AG10803 (cell line): ENCODE data around the gene WDFY4.

Source experiments
- DNase-seq: peaks from one replicate; pipeline ENCODE4 v3.0.0; 2010; ENCODE audit warnings: low read depth
- H3K4me3 ChIP-seq: 2 replicates; pipeline ENCODE4 v1.5.1; 2011; ENCODE audit warnings: mild to moderate bottlenecking, low read length, control low read depth
- CTCF ChIP-seq: conservative IDR thresholded peaks from 2 replicates; pipeline ENCODE4 v1.5.1; 2011; ENCODE audit warnings: mild to moderate bottlenecking, low read length, control low read depth, inconsistent platforms

The WDFY4 gene

GRCh38 chr10:48946332-48946731 is 261.7 kb downstream of the WDFY4 start:
- no peak for DNase-seq
- H3K4me3 ChIP-seq, result no peak overlapping the region
- TF ChIP-seq CTCF, result no peak

GRCh38 chr10:48946891-48947500 is 262.3 kb downstream of the WDFY4 start:
- no peak for DNase-seq
- no peak for TF ChIP-seq CTCF
- no peak overlapping the region for H3K4me3 ChIP-seq

- no peak for DNase-seq
- no peak overlapping the region for H3K4me3 ChIP-seq
- no peak for TF ChIP-seq CTCF
These were observed 263.2 kb downstream of the WDFY4 start for GRCh38 chr10:48947690-48948469.

GRCh38 chr10:48948470-48949037 is 263.9 kb downstream of the WDFY4 start:
- H3K4me3 ChIP-seq, result no peak overlapping the region
- TF ChIP-seq CTCF, result no peak
- DNase-seq, result no peak

- DNase-seq, result no peak
- H3K4me3 ChIP-seq, result no peak overlapping the region
- TF ChIP-seq CTCF, result no peak
These were observed 267.0 kb downstream of the WDFY4 start for GRCh38 chr10:48951707-48952106.

GRCh38 chr10:48957361-48958151 is 272.9 kb downstream of the WDFY4 start:
- no peak for DNase-seq
- no peak overlapping the region for H3K4me3 ChIP-seq
- no peak for TF ChIP-seq CTCF
